ENCODE measurements around the gene STON1. TPM values are rescaled to one million over a fixed set of nuclear protein-coding genes. Genes with fewer than 3 reads are reported as not detected.
"Not testable (repeated sequence)": the region's sequence is repeated elsewhere in the genome, so short reads cannot be mapped to it uniquely, and the experiment has no call there.

Gene STON1
- total RNA-seq, 1 donor from 2014 or later: 13.0 TPM

DNA sequence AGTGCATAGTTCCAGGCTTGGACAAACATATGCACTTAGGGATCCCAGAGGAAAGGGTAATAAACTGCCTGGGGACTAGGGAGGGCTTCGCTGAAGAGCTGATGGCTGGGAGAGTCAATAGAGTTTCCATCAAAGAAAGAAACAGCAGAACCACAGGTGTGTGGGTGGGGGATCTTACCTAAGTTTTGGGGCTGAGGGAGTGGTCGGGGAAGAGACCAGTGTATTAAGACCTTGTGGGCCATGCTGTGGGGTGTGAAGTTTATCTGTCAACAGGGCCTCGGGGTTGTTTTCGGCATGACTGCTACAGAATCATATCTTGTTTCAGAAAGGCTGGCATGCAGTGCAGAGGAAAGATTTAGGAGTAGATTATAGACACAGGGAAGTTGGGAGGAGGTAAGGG, 56.5 kb downstream of the STON1 start:
- Histone ChIP-seq H3K27ac (ENCODE audit: low read depth, low read length) (no peak overlapping the region), H3K9ac (ENCODE audit: low read depth in 1 of 3, low read length in 3 of 3) (no peak overlapping the region), H3K4me1 (ENCODE audit: control insufficient read depth in 3 of 3, insufficient read depth in 3 of 3, low read length in 3 of 3) (no peaks in the 10 kb centered on the region), H3K27me3 (ENCODE audit: control insufficient read depth in 3 of 3, insufficient read depth in 3 of 3, low read length in 3 of 3) (no peaks in the 10 kb centered on the region), H3K9me3 (ENCODE audit: control insufficient read depth in 3 of 3, low read length in 3 of 3) (peaks cover 0 to 2% (median 0%) of the 10 kb centered on the region in 3 donors), H3K36me3 (ENCODE audit: control insufficient read depth in 3 of 3, insufficient read depth in 3 of 3, low read length in 3 of 3) (peaks cover 0 to 2% (median 0%) of the 10 kb centered on the region in 3 donors), H3K4me3 (ENCODE audit: low read length in 3 of 3) (no peak overlapping the region)

DNA sequence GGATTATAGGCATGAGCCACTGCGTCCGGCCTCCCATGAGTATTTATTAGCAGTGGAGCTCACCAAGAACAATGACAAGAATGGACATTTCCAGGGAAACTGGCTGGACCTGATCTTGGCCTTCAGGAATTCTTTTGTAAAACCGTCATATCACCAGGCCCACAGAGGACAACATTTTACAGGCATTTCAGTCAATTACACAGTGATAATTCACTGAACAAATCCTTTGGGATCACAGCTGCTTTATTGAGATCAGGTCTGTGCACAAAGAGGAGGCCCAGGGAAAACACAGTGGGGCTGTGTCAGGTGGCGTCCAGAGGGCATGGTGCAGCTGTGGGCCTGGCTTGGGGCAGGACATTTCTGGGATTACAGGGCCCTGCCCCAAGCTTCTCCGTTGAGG, 57.6 kb downstream of the STON1 start:
- H3K9me3 ChIP-seq (ENCODE audit: control insufficient read depth in 3 of 3, low read length in 3 of 3): peaks cover 0 to 2% (median 0%) of the 10 kb centered on the region in 3 donors
- no peak overlapping the region for H3K27ac ChIP-seq (ENCODE audit: low read depth, low read length)
- H3K4me3 ChIP-seq (ENCODE audit: low read length in 3 of 3): no peak overlapping the region
- H3K9ac ChIP-seq (ENCODE audit: low read depth in 1 of 3, low read length in 3 of 3): no peak overlapping the region
- no peaks in the 10 kb centered on the region for H3K4me1 ChIP-seq (ENCODE audit: control insufficient read depth in 3 of 3, insufficient read depth in 3 of 3, low read length in 3 of 3)
- H3K27me3 ChIP-seq (ENCODE audit: control insufficient read depth in 3 of 3, insufficient read depth in 3 of 3, low read length in 3 of 3): no peaks in the 10 kb centered on the region
- H3K36me3 ChIP-seq (ENCODE audit: control insufficient read depth in 3 of 3, insufficient read depth in 3 of 3, low read length in 3 of 3): peaks cover 0 to 2% (median 0%) of the 10 kb centered on the region in 3 donors

DNA sequence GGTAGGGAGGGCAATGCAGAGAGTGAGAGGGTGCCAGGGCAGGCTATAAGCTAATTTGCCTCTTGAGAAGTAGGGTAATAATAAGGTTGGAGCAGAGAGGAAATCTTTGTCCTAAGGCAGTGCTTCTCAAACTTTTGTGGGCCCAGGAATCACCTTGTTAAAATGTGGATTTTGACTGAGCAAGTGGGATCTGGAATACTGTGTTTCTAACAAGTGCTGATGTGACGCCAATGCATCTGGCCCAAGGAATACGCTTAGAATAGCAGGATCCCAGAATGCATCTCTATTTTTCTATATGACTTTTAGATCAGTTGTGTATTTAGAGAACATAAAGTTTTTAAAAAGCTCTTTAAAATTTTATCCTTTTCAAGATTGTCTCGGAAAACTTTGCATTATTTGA, 58.0 kb downstream of the STON1 start:
- no peak overlapping the region for H3K9ac ChIP-seq (ENCODE audit: low read depth in 1 of 3, low read length in 3 of 3)
- H3K4me1 ChIP-seq (ENCODE audit: control insufficient read depth in 3 of 3, insufficient read depth in 3 of 3, low read length in 3 of 3): no peaks in the 10 kb centered on the region
- H3K36me3 ChIP-seq (ENCODE audit: control insufficient read depth in 3 of 3, insufficient read depth in 3 of 3, low read length in 3 of 3): peaks cover 0 to 2% (median 0%) of the 10 kb centered on the region in 3 donors
- no peak overlapping the region for H3K27ac ChIP-seq (ENCODE audit: low read depth, low read length)
- peaks cover 0 to 2% (median 0%) of the 10 kb centered on the region in 3 donors for H3K9me3 ChIP-seq (ENCODE audit: control insufficient read depth in 3 of 3, low read length in 3 of 3)
- no peak overlapping the region for H3K4me3 ChIP-seq (ENCODE audit: low read length in 3 of 3)
- no peaks in the 10 kb centered on the region for H3K27me3 ChIP-seq (ENCODE audit: control insufficient read depth in 3 of 3, insufficient read depth in 3 of 3, low read length in 3 of 3)

- Histone ChIP-seq H3K4me1 (ENCODE audit: control insufficient read depth in 3 of 3, insufficient read depth in 3 of 3, low read length in 3 of 3) (no peaks in the 10 kb centered on the region), H3K27me3 (ENCODE audit: control insufficient read depth in 3 of 3, insufficient read depth in 3 of 3, low read length in 3 of 3) (no peaks in the 10 kb centered on the region), H3K9ac (ENCODE audit: low read depth in 1 of 3, low read length in 3 of 3) (no peak overlapping the region), H3K36me3 (ENCODE audit: control insufficient read depth in 3 of 3, insufficient read depth in 3 of 3, low read length in 3 of 3) (peaks cover 0 to 2% (median 0%) of the 10 kb centered on the region in 3 donors), H3K9me3 (ENCODE audit: control insufficient read depth in 3 of 3, low read length in 3 of 3) (peaks cover 0 to 2% (median 0%) of the 10 kb centered on the region in 3 donors), H3K27ac (ENCODE audit: low read depth, low read length) (no peak overlapping the region), H3K4me3 (ENCODE audit: low read length in 3 of 3) (no peak overlapping the region)
Observed at GRCh38 chr2:48588745-48589144, 58.8 kb downstream of the STON1 start.

DNA sequence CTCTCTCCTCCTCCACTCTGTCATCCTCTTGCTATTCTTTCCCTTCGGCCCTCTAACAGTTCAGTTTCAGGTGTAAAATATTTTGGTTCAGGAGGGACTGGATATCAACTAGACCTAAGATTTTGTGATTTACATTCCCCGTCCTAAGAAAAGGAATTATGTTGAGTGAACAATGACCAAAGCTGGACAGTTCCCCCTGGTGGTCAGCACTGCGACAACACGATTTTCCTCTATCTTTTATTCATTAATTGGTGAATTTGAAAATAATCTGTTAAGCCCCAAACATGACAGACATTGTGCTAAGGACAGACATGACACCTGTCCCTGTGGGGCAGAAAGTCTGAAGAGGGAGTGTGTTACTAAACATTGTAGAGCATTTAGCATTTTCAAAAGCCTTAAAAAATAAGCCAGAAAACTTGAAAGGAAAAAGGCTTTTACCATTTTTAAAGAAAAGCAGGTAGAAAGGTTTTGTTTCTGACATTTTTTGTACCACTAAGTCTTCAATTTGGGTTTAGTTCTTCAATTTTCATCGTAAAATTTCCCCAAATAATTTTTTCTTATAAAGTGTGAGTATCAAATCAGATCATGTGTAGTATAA, 59.3 kb downstream of the STON1 start:
- H3K36me3 ChIP-seq (ENCODE audit: control insufficient read depth in 3 of 3, insufficient read depth in 3 of 3, low read length in 3 of 3): peaks cover 0 to 2% (median 0%) of the 10 kb centered on the region in 3 donors
- H3K4me3 ChIP-seq (ENCODE audit: low read length in 3 of 3): no peak overlapping the region
- no peak overlapping the region for H3K9ac ChIP-seq (ENCODE audit: low read depth in 1 of 3, low read length in 3 of 3)
- no peaks in the 10 kb centered on the region for H3K27me3 ChIP-seq (ENCODE audit: control insufficient read depth in 3 of 3, insufficient read depth in 3 of 3, low read length in 3 of 3)
- peaks cover 0 to 2% (median 0%) of the 10 kb centered on the region in 3 donors for H3K9me3 ChIP-seq (ENCODE audit: control insufficient read depth in 3 of 3, low read length in 3 of 3)
- H3K27ac ChIP-seq (ENCODE audit: low read depth, low read length): no peak overlapping the region
- no peaks in the 10 kb centered on the region for H3K4me1 ChIP-seq (ENCODE audit: control insufficient read depth in 3 of 3, insufficient read depth in 3 of 3, low read length in 3 of 3)

DNA sequence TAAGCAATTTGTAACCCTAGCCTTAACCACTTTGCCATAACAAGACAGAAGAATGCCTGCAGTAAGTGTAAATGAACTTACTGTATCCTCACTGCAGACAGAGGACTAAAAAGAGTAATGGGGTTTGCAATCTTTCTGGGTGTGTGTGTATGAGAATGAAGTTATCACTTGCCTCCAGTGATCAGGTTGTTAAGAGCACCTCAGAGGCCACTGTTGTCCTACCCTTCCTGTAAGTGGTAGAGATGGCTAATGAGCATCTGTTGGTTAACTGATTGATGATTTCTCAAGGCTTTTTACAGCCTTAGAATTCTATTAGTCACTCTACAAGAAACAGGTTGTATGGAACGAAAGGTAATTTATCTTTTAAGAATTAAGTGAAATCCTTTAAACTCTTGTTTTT, 60.1 kb downstream of the STON1 start:
- H3K27ac ChIP-seq (ENCODE audit: low read depth, low read length): no peak overlapping the region

GRCh38 chr2:48592067-48592466, 62.1 kb downstream of the STON1 start:
- no peaks in the 10 kb centered on the region for H3K36me3 ChIP-seq (ENCODE audit: control insufficient read depth in 3 of 3, insufficient read depth in 3 of 3, low read length in 3 of 3)
- H3K27me3 ChIP-seq (ENCODE audit: control insufficient read depth in 3 of 3, insufficient read depth in 3 of 3, low read length in 3 of 3): no peaks in the 10 kb centered on the region

More for the DNA sequence above, 60.1 kb downstream of the STON1 start:
- Histone ChIP-seq H3K4me1 (ENCODE audit: control insufficient read depth in 3 of 3, insufficient read depth in 3 of 3, low read length in 3 of 3) (no peaks in the 10 kb centered on the region), H3K4me3 (ENCODE audit: low read length in 3 of 3) (no peak overlapping the region), H3K36me3 (ENCODE audit: control insufficient read depth in 3 of 3, insufficient read depth in 3 of 3, low read length in 3 of 3) (peaks cover 0 to under 1% (median 0%) of the 10 kb centered on the region in 3 donors), H3K27me3 (ENCODE audit: control insufficient read depth in 3 of 3, insufficient read depth in 3 of 3, low read length in 3 of 3) (no peaks in the 10 kb centered on the region), H3K9ac (ENCODE audit: low read depth in 1 of 3, low read length in 3 of 3) (no peak overlapping the region), H3K9me3 (ENCODE audit: control insufficient read depth in 3 of 3, low read length in 3 of 3) (no peaks in the 10 kb centered on the region)

DNA sequence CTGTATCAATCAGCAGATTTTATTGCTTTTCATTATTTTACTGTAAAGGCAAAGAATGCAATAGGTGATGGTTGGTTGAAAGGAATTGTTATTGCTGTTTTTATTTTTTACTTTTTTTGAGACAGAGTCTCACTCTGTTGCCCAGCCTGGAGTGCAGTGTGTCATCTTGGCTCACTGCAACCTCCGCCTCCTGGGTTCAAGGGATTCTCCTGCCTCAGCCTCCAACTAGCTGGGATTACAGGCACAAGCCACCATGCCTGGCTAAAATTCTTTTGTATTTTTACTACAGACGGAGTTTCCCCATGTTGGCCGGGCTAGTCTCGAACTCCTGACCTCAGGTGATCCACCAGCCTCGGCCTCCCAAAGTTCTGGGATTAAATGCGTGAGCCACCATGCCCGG, 66.8 kb downstream of the STON1 start:
- not testable (repeated sequence) for H3K27me3 ChIP-seq (ENCODE audit: control insufficient read depth in 3 of 3, insufficient read depth in 3 of 3, low read length in 3 of 3); H3K36me3 ChIP-seq (ENCODE audit: control insufficient read depth in 3 of 3, insufficient read depth in 3 of 3, low read length in 3 of 3); H3K4me3 ChIP-seq (ENCODE audit: low read length in 3 of 3); H3K9me3 ChIP-seq (ENCODE audit: control insufficient read depth in 3 of 3, low read length in 3 of 3); H3K9ac ChIP-seq (ENCODE audit: low read depth in 1 of 3, low read length in 3 of 3); H3K4me1 ChIP-seq (ENCODE audit: control insufficient read depth in 3 of 3, insufficient read depth in 3 of 3, low read length in 3 of 3); H3K27ac ChIP-seq (ENCODE audit: low read depth, low read length)

More at GRCh38 chr2:48592067-48592466, 62.1 kb downstream of the STON1 start:
- Histone ChIP-seq H3K9me3 (ENCODE audit: control insufficient read depth in 3 of 3, low read length in 3 of 3) (no peaks in the 10 kb centered on the region), H3K4me1 (ENCODE audit: control insufficient read depth in 3 of 3, insufficient read depth in 3 of 3, low read length in 3 of 3) (no peaks in the 10 kb centered on the region), H3K4me3 (ENCODE audit: low read length in 3 of 3) (no peak overlapping the region), H3K9ac (ENCODE audit: low read depth in 1 of 3, low read length in 3 of 3) (no peak overlapping the region), H3K27ac (ENCODE audit: low read depth, low read length) (no peak overlapping the region)

- Histone ChIP-seq H3K27me3 (ENCODE audit: control insufficient read depth in 3 of 3, insufficient read depth in 3 of 3, low read length in 3 of 3) (no peaks in the 10 kb centered on the region), H3K4me3 (ENCODE audit: low read length in 3 of 3) (no peak overlapping the region), H3K9me3 (ENCODE audit: control insufficient read depth in 3 of 3, low read length in 3 of 3) (no peaks in the 10 kb centered on the region), H3K9ac (ENCODE audit: low read depth in 1 of 3, low read length in 3 of 3) (no peak overlapping the region), H3K36me3 (ENCODE audit: control insufficient read depth in 3 of 3, insufficient read depth in 3 of 3, low read length in 3 of 3) (no peaks in the 10 kb centered on the region), H3K27ac (ENCODE audit: low read depth, low read length) (no peak overlapping the region), H3K4me1 (ENCODE audit: control insufficient read depth in 3 of 3, insufficient read depth in 3 of 3, low read length in 3 of 3) (no peaks in the 10 kb centered on the region)
Observed at GRCh38 chr2:48597492-48597891, 67.5 kb downstream of the STON1 start.

DNA sequence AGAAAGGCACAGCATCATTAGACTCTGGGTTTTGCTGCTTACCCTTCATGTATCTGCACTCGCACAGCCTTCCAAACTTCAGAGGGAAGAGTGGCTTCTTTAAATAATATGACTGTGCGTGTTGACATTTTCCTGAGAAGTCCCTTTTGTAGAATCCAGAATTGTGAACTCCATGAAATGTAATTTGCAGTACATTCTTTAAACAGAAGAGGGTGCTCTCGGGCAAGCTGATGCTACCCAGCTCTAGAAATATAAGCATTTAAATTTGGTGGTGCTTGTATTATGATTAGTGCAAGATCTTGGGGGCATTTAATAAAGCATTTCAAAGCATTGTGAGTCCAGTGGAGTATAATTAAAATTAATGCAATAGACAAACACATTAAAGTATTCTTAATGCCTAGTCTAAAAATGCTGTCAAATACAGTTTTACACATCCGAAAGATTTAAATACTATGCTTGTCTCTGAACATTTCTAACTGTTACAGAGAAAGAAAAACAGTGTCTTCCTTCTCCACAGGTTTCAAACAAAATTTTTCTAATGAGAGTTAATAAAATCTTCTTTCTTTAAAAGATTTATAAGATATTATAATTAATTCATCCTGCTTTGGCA, 70.4 kb downstream of the STON1 start:
- H3K9me3 ChIP-seq (ENCODE audit: control insufficient read depth in 3 of 3, low read length in 3 of 3): no peaks in the 10 kb centered on the region
- H3K4me1 ChIP-seq (ENCODE audit: control insufficient read depth in 3 of 3, insufficient read depth in 3 of 3, low read length in 3 of 3): no peaks in the 10 kb centered on the region
- H3K27ac ChIP-seq (ENCODE audit: low read depth, low read length): no peak overlapping the region
- H3K36me3 ChIP-seq (ENCODE audit: control insufficient read depth in 3 of 3, insufficient read depth in 3 of 3, low read length in 3 of 3): peaks cover 0 to under 1% (median 0%) of the 10 kb centered on the region in 3 donors
- H3K9ac ChIP-seq (ENCODE audit: low read depth in 1 of 3, low read length in 3 of 3): no peak overlapping the region
- H3K4me3 ChIP-seq (ENCODE audit: low read length in 3 of 3): no peak overlapping the region
- H3K27me3 ChIP-seq (ENCODE audit: control insufficient read depth in 3 of 3, insufficient read depth in 3 of 3, low read length in 3 of 3): no peaks in the 10 kb centered on the region
